Measurements from ENCODE around the gene CD1E.
"Not testable (repeated sequence)": the region's sequence is repeated elsewhere in the genome, so short reads cannot be mapped to it uniquely, and the experiment has no call there.

Gene CD1E

DNA sequence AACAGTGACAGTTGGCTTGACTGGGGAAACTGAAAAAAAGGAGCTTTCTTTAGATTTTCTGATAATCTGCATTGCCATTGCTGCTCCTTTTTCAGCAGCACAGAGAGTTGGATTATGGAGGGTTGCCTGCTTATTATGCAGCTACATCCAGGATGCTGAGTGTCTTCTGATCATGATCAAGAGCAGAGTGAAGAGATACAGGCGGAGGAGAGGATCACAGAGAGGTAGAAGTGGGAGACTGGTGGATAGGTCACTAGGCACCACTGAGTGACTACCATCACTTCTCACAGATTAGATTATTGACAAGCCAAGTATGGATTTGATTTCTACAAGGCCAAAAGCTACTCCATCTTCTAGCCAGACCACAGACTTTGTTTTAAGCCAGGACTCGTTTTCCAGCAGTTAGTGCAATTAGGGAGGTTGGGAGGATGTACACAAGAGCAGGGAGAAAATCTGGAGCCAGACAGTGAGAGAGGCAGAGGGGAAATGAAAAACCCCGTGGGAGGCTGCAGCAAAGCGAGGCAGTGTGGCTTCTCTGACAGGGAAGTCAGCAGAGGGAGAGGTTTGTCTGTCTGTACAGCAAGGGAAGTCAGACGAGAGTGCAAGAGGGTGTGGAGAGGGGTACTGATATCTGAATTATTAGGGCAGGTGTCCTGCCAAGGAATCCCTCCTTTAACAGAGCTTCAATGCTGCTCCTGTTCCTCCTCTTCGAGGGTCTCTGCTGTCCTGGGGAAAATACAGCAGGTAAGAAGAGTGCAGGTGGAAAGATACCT lies at the start of gene CD1E:
TSS of gene CD1E (plus strand) at position 592 of the 773 bp plus-strand sequence. CDS start at position 687, 95 bp downstream.
- DNase-seq (ENCODE audit: low read depth in 2 of 2), result no peak

DNA sequence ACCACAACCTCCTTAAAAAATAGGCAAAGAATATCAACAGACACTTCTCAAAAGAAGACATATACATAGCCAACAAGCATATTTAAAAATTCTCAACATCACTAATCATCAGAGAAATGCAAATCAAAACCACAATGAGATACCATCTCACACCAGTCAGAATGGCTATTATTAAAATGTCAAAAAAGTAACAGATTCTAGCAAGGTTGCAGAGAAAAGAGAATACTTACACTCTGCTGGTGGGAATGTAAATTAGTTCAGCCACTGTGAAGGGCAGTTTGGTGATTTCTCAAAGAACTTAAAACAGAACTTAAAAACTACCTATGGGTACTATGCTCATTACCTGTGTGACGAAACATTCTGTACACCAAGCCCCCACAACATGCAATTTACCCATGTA lies 43.1 kb upstream of the CD1E start:
- DNase-seq (ENCODE audit: low read depth in 2 of 2), result no peak

DNA sequence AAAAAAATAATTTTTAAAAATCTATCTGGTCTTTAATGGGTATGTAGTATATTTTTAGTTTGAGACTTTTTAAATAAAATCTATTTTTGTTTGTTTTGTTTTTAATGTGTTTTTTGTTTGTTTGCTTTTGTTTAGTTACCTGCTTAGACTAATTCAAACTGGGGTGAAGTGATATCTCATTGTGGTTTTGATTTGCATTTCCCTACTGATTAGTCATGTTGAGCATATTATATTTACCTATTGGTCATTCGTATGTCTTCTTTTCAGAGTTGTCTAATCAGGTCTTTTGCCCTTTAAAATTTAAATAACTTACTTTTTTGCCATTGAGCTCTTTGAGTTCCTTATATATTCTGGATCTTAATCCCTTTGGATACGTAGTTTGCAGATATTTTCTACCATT lies 42.6 kb upstream of the CD1E start:
- no peak for DNase-seq (ENCODE audit: low read depth in 2 of 2)

DNA sequence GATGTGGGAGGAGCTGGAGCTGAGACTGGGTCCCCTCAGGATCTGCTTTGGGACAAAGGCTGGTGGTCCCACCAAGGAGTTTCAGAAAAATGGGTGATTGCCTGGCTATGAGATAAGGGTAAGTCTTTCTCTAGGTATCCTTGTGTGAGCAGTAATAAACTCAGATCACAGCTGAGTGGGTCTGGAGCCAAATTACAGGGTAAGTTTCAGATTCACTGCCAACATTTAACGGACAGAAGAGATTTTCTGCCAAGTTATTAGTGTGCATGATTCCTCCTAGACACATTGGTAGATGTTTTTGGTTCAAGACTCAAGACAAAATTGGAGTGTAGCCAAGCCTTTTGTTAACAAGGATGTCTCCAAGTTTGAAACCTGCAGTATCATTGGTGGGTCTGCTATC lies 29.8 kb upstream of the CD1E start:
- DNase-seq (ENCODE audit: low read depth in 2 of 2), result no peak

DNA sequence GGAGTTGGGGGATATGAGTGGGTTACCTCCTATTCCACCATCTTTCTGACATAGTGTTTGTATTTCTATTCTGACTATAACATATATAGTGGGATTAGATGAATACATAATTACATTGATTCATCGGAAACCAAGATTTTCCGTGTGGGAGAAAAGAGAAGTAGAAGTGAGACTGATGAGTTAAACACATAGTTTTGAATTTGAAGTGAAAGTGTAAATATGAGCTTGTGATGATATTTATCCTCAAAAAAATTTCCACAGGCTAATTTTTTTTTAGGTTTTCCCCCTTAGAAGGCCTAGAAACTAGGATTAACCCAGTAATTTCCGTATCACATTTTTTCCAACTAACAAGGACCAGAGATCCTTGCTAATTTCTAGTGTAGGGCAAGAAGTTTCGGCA lies 29.3 kb upstream of the CD1E start:
- DNase-seq (ENCODE audit: low read depth in 2 of 2), result no peak

DNA sequence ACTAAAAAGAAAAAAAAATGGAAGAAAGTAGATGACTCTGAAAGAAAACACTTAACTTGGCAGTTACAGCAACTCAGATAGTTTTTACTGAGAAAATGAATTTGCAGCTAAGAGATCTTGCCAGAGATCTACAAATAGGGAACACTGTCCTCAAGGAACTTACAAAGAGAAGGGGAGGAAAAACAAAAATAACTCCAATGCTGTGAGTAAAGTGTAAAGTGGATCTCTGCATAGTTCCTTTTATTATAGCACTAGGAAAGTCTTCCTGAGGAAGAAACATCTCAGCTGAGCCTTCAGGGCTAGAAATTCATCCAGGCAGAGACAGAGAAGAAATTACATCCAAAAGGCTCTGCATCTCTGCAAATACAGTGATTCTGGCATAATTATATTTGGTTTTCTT lies 26.2 kb upstream of the CD1E start:
- no peak for DNase-seq (ENCODE audit: low read depth in 2 of 2)

DNA sequence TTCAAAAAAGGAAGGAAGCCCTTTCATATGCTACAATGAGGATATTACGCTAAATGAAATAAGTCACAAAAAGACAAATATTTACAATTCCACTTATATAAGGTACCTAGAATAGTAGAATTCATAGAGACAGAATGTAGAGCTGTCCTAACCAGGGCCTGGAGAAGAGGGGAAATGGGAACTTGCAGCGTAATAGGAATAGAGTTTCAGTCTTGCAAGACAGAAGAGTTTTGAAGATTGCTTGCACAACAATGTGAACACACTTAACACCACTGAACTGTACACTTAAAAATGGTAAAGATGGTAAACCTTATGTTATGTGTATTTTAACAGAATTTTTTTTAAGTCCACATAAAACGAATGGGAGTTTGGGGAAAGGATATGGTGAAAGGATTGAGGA lies 25.3 kb upstream of the CD1E start:
- DNase-seq (ENCODE audit: low read depth in 2 of 2), result no peak

DNA sequence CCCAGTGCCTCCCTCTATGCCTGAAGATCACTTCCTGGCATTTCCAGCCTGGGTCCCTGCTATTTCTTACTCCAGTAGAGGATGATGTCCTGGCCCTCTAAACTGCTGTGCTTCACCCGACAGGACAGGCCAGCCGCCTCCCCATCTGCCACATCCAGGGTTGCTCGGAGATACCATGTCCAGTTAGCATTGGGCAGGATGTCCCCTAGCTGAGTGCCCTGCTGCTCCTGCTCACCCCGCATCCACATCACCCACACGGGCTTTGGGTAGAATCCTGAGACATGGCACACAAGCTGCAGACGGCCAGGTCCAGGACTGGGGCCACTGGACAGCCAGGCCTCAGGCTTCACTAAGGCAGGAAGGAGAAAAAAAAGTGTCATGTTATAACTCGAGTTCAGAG lies 24.4 kb upstream of the CD1E start:
- no peak for DNase-seq (ENCODE audit: low read depth in 2 of 2)

DNA sequence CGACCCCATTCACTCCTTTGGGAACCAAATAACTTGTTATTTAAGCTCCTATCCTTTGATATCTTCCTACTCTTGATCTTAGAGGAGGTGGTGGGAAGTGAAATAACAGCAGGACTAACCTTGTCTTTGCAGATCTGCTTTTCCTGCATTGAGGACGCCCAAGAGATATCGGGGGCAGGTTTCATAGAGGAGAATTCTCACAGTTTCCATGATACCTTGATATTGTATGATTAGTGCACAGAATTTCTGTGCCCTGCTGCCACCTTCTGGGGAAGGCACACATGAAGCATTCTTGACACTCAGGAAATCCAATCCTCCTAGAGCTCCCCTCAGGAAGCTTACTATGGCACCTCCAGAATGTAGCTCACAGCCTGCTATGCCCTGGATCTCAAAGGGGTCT lies 24.0 kb upstream of the CD1E start:
- no peak for DNase-seq (ENCODE audit: low read depth in 2 of 2)

DNA sequence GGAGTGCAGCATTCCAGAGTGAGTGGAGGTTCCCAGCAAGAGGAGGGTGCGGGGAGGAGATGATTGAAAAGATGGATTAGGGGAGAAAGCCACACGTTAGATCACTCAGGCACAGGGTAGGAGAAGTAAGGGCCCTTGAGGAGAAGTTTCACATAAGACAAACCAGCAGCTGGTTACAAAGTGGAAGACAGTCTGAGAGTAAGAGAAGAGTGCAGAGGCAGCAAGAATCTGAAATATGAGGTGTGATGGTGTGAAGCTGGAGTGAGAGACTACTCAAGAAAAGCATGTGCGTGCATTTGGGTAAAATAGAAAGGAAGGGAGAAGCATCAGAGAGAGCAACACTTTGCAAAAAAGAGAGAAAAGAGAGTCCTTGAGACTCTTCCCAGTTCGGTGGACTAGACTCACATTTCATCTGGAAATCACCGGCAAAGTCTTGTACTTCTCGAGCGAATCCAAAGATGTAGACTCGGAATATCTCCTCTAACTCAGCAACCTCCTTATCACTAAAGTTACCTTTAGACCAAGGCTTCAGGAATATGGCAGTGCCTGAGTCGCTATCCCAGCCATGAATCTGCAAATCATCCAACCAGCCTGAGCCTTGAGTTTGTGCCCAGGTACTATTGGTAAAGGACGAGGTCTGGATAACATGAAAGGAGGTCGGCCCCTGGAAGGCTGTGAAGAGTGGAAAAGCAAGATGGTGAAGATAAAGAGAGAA lies 23.1 kb upstream of the CD1E start:
- DNase-seq (ENCODE audit: low read depth in 2 of 2), result no peak

DNA sequence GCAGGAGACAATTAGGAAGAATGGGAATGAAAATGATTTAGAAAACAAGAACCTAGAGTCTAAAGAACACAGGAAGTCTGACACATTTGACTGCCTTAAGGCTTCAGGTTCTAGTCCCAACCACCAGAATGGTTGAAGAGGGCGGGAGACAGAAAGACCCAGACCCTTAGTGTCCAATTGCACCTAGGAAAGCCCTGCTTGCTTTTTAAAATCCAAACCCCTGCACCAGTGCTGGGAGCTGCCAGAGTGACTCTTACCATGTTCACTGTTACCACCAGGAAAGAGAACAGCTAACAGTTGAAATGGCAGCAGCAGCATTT lies 22.6 kb upstream of the CD1E start:
- no peak for DNase-seq (ENCODE audit: low read depth in 2 of 2)

DNA sequence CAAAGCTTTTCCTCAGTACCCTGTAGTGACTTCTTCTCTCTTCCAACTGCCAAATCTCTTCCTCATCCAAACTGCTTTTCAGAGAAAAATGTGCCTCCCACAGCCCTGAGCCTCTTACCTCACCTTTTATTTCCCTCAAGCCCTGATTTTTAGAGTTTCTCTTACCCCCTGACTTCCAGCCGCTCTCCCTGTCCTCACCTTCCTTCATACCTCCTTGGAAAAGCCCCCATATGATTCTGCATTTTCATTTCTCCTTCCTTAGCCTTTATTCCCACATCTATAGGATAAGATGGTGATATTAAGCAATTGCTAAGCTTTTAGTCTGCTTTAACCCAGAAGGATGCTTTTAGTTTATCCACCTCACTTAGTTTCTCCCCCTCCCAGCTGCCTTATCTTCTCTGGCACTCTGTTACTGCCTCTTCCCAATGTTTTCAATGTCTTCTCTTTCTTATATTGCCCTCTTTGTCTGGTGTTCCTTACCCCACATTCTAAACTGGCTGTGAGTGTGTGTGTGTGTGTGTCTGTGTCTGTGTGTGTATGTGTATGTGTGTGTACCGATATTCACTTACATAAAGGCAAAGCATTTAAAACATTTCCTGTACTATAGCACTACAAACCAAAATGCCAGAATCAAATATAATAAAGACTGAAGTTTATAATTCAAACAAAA lies 22.1 kb upstream of the CD1E start, which contains the start of gene CD1B:
TSS of gene CD1B (minus strand) at position 51 of the 670 bp plus-strand sequence. CDS start 108 bp downstream, outside the sequence.
- no peak for DNase-seq (ENCODE audit: low read depth in 2 of 2)

DNA sequence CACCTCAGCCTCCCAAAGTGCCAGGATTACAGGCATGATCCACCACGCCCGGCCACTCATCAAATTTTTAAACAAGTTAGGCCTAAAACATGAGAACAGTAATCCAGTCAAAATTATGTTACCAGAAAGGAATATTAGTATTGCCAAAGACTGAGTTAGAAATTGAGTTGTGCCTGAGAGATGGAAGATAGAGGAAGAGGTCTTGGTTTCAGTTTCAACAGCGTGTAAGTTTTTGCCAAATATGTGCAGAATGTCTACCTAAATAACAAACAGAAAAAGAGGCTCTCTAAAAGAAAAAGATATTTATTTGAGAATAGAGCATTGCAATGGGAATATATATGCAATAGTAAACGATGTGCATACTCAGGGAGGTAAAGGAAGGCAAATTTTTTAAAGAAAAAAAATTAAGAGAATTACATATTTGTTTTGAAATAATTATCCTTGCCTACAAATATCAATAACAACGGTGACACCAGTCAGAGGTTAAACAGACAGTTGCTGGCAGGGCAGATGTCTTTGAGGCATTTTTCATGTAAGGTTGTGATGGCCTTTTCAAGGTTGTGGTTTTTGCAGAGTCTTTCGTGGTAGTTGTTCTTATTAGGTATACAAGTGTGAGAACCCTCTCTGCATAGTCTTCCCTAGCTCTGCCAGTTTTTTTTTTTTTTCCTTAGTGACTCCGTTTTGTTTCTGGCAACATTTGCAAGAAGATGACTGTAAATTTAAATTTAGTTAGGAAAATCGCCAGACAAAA lies 20.1 kb upstream of the CD1E start:
- no peak for DNase-seq (ENCODE audit: low read depth in 2 of 2)

DNA sequence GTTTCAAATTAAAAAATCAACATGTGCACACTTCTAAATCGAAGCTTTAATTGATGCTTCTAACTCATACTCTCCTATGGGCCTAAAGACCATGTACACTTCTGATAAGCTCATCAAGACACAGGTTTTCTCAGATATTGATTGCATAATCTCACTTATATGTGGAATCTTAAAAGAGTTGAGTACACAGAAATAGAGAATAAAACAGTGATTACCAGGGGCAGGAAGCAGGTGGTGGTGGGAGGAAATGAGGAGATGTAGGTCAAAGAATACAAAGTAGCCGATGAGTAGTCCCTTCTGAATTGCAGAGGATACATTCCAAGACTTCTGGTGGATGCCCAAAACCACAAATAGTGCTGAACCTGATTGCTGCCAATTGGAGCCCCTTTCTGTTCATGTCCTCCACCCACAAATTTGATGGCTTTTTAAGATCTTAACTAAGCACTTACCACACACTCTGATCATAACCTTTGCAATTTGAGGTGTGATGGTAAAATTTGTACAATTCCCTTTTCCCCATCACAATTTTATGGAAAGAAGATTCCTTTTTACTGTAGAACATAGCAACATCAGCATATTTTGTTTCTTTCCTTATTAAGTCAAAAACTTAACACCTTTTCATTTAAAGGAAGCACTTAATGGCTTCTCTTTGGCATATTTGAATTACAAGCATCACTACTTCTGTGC lies 19.0 kb upstream of the CD1E start:
- DNase-seq (ENCODE audit: low read depth in 2 of 2), result no peak

DNA sequence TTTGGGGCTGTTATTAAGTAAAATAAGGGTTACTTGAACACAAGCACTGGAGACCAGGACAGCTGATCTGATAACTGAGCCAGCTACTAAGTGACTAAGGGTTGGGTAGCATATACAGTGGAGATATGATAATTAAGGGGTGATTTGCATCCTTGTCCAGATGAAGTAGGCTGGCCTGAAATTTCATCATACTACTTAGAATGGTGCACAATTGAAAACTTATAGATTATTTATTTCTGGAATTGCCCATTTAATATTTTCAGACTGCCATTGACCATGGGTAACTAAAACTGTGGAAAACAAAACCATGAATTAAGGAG lies 18.5 kb upstream of the CD1E start:
- no peak for DNase-seq (ENCODE audit: low read depth in 2 of 2)

DNA sequence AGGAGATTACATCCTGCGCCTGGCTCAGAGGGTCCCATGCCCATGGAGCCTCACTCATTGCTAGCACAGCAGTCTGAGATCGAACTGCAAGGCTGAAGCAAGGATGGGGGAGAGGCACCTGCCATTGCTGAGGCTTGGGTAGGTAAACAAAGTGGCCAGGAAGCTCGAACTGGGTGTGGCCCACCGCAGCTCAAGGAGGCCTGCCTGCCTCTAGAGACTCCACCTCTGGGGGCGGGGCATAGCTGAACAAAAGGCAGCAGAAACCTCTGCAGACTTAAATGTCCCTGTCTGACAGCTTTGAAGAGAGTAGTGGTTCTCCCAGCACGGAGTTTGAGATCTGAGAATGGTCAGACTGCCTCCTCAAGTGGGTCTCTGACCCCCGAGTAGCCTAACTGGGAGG lies 17.3 kb upstream of the CD1E start:
- not testable (repeated sequence) for DNase-seq (ENCODE audit: low read depth in 2 of 2)

DNA sequence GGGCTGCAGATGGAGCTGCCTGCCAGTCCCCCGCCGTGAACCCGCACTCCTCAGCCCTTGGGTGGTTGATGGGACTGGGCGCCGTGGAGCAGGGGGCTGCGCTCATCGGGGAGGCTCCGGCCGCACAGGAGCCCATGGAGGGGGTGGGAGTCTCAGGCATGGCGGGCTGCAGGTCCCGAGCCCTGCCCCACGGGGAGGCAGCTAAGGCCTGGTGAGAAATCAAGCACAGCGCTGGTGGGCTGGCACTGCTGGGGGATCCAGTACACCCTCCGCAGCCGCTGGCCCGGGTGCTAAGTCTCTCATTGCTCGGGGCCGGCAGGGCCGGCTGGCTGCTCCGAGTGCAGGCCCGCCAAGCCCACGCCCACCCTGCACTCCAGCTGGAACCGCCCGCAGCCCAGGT lies 4.7 kb upstream of the CD1E start:
- DNase-seq (ENCODE audit: low read depth in 2 of 2), result not testable (repeated sequence)

DNA sequence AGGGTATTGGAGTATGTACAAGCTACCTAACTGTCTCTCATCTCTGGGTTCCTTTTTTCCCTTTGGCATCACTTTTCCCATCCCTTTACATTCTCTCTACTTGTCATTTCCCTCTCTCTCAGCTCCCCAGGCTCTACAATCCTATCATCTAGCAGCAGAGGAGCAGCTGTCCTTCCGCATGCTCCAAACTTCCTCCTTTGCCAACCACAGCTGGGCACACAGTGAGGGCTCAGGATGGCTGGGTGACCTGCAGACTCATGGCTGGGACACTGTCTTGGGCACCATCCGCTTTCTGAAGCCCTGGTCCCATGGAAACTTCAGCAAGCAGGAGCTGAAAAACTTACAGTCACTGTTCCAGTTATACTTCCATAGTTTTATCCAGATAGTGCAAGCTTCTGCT lies 561 bp downstream of the CD1E start:
- DNase-seq (ENCODE audit: low read depth in 2 of 2), result no peak

DNA sequence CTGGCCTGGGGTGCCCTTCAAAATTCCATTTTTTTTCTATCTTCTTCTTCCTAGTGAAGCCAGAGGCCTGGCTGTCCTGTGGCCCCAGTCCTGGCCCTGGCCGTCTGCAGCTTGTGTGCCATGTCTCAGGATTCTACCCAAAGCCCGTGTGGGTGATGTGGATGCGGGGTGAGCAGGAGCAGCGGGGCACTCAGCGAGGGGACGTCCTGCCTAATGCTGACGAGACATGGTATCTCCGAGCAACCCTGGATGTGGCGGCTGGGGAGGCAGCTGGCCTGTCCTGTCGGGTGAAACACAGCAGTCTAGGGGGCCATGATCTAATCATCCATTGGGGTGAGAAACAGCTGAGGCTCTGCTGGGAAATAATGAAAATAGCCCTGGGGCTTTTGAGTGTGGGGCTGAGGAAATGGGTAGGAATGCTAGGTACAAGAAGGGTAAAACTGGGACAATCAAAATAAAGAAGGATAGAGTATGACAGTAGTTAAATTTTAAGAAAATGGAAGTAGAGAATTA lies 2.1 kb downstream of the CD1E start:
- DNase-seq (ENCODE audit: low read depth in 2 of 2), result no peak

DNA sequence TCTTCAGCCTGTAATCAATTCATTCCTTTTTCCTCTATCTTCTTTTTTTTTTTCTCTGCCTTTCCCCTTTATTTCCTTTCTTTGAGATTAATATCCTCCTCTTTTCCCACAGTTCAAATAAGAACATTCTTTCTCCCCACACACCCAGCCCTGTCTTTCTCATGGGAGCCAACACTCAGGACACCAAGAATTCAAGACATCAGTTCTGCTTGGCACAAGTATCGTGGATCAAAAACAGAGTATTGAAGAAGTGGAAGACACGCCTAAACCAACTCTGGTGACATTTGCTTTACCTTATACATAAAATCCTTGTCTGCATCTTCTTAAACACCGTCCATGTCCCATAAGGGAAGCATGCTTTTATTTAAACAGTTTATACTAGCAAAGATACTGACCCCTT lies 2.9 kb downstream of the CD1E start:
- no peak for DNase-seq (ENCODE audit: low read depth in 2 of 2)

DNA sequence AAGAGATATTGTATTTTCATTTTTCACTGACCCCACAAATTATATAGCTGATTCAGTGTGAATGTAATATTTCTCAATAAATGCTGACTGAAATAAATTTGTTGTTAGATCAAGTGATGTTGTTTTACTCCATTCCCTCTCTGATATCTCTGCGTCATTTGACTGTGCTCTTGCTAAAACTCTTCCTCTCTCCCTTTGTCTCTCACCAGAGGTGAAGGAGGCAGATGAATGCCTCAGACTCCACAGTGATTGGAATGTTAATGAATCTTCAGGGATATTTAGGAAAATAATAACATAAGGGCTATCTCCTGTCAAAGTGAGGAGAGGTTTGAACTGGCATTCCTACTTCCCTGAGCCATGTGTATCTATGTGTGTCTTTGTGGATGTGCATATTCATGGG lies 3.7 kb downstream of the CD1E start:
- DNase-seq (ENCODE audit: low read depth in 2 of 2), result no peak

DNA sequence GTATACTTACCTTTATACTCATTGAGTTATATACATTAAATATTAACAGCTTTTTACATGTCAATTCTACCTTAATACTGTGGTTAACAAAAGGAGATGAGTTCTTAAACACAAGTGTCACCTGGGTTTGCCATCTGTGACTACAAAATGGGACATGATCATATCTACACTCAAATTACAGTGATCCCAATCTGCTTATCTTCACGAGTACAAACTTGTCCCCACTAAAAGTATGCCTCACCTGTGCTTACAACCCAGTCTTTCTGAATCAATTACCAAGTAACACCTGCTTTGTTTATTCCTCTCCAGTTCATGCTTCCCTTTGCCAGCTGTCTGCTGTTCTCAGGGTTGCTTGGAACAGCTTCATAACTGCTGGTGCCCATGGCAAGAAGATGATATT lies 8.8 kb downstream of the CD1E start:
- no peak for DNase-seq (ENCODE audit: low read depth in 2 of 2)

Measured in stimulated activated CD8-positive, alpha-beta memory T cell treated with anti-CD3 and anti-CD28 coated beads, Interleukin-15, amount 100 ng/mL, for 48 hours (primary cell).